ENCODE data around the gene SBF2. TPM values are rescaled to one million over a fixed set of nuclear protein-coding genes. Genes with fewer than 3 reads are reported as not detected.

SBF2 gene
- polyA plus RNA-seq, 1 donor (not counting 4 experiments of a cell fraction or from before 2014, with no cell fraction given), result 24.5 TPM

- no peak for TF ChIP-seq CTCF (optimal IDR thresholded peaks at IDR 0.05 in 1 of 3, IDR thresholded peaks at IDR 0.05 in 1 of 3, conservative IDR thresholded peaks at IDR 0.05 in 1 of 3; ENCODE audit: extremely low read depth in 1 of 3, insufficient read depth in 2 of 3, low read length in 3 of 3)
- no peak for TF ChIP-seq EZH2 (IDR thresholded peaks at IDR 0.05; ENCODE audit: low read length)
- H3K79me2 ChIP-seq (ENCODE audit: control insufficient read depth, insufficient read depth, low read length), result no peaks in the 10 kb centered on the region
- H3K9ac ChIP-seq (ENCODE audit: control insufficient read depth, extremely low read depth, insufficient read depth, low read length), result no peak overlapping the region
- H4K20me1 ChIP-seq (ENCODE audit: control insufficient read depth, extremely low read depth, insufficient read depth, low read length), result no peaks in the 10 kb centered on the region
- no peaks in the 10 kb centered on the region for H3K27me3 ChIP-seq (ENCODE audit: control insufficient read depth, extremely low read depth, insufficient read depth, low read length)
- no peaks in the 10 kb centered on the region for H3K9me1 ChIP-seq (ENCODE audit: control insufficient read depth, extremely low read depth, insufficient read depth, low read length)
- no peak overlapping the region for H3K4me2 ChIP-seq (ENCODE audit: control insufficient read depth, extremely low read depth, insufficient read depth, low read depth, low read length)
- H2AFZ ChIP-seq (ENCODE audit: control insufficient read depth, low read length), result no peak overlapping the region
- H3K4me1 ChIP-seq (ENCODE audit: control insufficient read depth, extremely low read depth, insufficient read depth, low read length), result no peaks in the 10 kb centered on the region
- no peak overlapping the region for H3K4me3 ChIP-seq (ENCODE audit: control insufficient read depth in 2 of 3, extremely low read depth in 1 of 3, insufficient read depth in 2 of 3, low read depth in 1 of 3, low read length in 3 of 3)
- DNase-seq (ENCODE audit: low read depth, low spot score) (no peak), FAIRE-seq (no peak)
- no peak overlapping the region for H3K27ac ChIP-seq (ENCODE audit: control insufficient read depth, insufficient read depth, low read length)
- dilution Hi-C loops (cut with MboI; ENCODE audit: extremely low pct_ligation_motif_present, low sequenced_read_pairs), result no loop called here
- no peaks in the 10 kb centered on the region for H3K9me3 ChIP-seq (ENCODE audit: control insufficient read depth, low read depth, low read length)
- no peaks in the 10 kb centered on the region for H3K36me3 ChIP-seq (ENCODE audit: control insufficient read depth in 2 of 2, extremely low read depth in 1 of 2, insufficient read depth in 2 of 2, low read length in 2 of 2)
Measured at GRCh38 chr11:9884601-9885000, 409.4 kb downstream of the SBF2 start.

GRCh38 chr11:9880657-9881056 is 413.4 kb downstream of the SBF2 start:
- H3K4me3 ChIP-seq (ENCODE audit: control insufficient read depth in 2 of 3, extremely low read depth in 1 of 3, insufficient read depth in 2 of 3, low read depth in 1 of 3, low read length in 3 of 3), result no peak overlapping the region

More at GRCh38 chr11:9880657-9881056, 413.4 kb downstream of the SBF2 start:
- DNase-seq (ENCODE audit: low read depth, low spot score) (no peak), FAIRE-seq (no peak)
- Histone ChIP-seq H3K27me3 (ENCODE audit: control insufficient read depth, extremely low read depth, insufficient read depth, low read length) (no peaks in the 10 kb centered on the region), H4K20me1 (ENCODE audit: control insufficient read depth, extremely low read depth, insufficient read depth, low read length) (no peaks in the 10 kb centered on the region), H3K9me3 (ENCODE audit: control insufficient read depth, low read depth, low read length) (no peaks in the 10 kb centered on the region), H3K4me2 (ENCODE audit: control insufficient read depth, extremely low read depth, insufficient read depth, low read depth, low read length) (no peak overlapping the region), H3K79me2 (ENCODE audit: control insufficient read depth, insufficient read depth, low read length) (no peaks in the 10 kb centered on the region), H2AFZ (ENCODE audit: control insufficient read depth, low read length) (no peak overlapping the region), H3K36me3 (ENCODE audit: control insufficient read depth in 2 of 2, extremely low read depth in 1 of 2, insufficient read depth in 2 of 2, low read length in 2 of 2) (no peaks in the 10 kb centered on the region), H3K4me1 (ENCODE audit: control insufficient read depth, extremely low read depth, insufficient read depth, low read length) (no peaks in the 10 kb centered on the region), H3K9me1 (ENCODE audit: control insufficient read depth, extremely low read depth, insufficient read depth, low read length) (no peaks in the 10 kb centered on the region), H3K9ac (ENCODE audit: control insufficient read depth, extremely low read depth, insufficient read depth, low read length) (no peak overlapping the region), H3K27ac (ENCODE audit: control insufficient read depth, insufficient read depth, low read length) (no peak overlapping the region)
- no peak for TF ChIP-seq CTCF (optimal IDR thresholded peaks at IDR 0.05 in 1 of 3, IDR thresholded peaks at IDR 0.05 in 1 of 3, conservative IDR thresholded peaks at IDR 0.05 in 1 of 3; ENCODE audit: extremely low read depth in 1 of 3, insufficient read depth in 2 of 3, low read length in 3 of 3)
- TF ChIP-seq EZH2 (IDR thresholded peaks at IDR 0.05; ENCODE audit: low read length), result no peak
- dilution Hi-C loops (cut with MboI; ENCODE audit: extremely low pct_ligation_motif_present, low sequenced_read_pairs), result no loop called here

All from keratinocyte (primary cell).